Measurements from ENCODE around the gene HOMER1.

GRCh38 chr5:79547982-79548381 lies 34.0 kb upstream of the HOMER1 start:
- TF ChIP-seq CTCF (IDR thresholded peaks at IDR 0.05) (no peak), EZH2 (IDR thresholded peaks at IDR 0.05) (no peak)
